Upper lobe of left lung (tissue), 4 donors: Measurements from ENCODE around the gene CARD16.

Experiments used
- POLR2A ChIP-seq, 4 donors: fragments of 450-650 bp; IDR thresholded peaks; one replicate each; pipeline ENCODE4 v1.5.1; 2016 to 2017; ENCODE audit warnings: antibody characterized with exemption in 4 of 4, mild to moderate bottlenecking in 2 of 4
- TF ChIP-seq, protein P1 (sequence below), 6 experiments: fragments of 450-650 bp in 4 of 6; fragments of 200-600 bp in 2 of 6; sonication (generic) in 2 of 6; IDR thresholded peaks; one replicate each; pipeline ENCODE4 v1.5.1; 2016 to 2019; ENCODE audit warnings: antibody characterized with exemption in 6 of 6

GRCh38 chr11:105054723-105055493 lies 9.8 kb upstream of the CARD16 start:
- TF ChIP-seq POLR2A (IDR thresholded peaks at IDR 0.05), result no peak
- TF ChIP-seq, protein P1, sequence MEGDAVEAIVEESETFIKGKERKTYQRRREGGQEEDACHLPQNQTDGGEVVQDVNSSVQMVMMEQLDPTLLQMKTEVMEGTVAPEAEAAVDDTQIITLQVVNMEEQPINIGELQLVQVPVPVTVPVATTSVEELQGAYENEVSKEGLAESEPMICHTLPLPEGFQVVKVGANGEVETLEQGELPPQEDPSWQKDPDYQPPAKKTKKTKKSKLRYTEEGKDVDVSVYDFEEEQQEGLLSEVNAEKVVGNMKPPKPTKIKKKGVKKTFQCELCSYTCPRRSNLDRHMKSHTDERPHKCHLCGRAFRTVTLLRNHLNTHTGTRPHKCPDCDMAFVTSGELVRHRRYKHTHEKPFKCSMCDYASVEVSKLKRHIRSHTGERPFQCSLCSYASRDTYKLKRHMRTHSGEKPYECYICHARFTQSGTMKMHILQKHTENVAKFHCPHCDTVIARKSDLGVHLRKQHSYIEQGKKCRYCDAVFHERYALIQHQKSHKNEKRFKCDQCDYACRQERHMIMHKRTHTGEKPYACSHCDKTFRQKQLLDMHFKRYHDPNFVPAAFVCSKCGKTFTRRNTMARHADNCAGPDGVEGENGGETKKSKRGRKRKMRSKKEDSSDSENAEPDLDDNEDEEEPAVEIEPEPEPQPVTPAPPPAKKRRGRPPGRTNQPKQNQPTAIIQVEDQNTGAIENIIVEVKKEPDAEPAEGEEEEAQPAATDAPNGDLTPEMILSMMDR (IDR thresholded peaks at IDR 0.05), result no peak
